HEK293 (cell line): ENCODE data around the gene CSRP1.

Source experiments
- BCL11B ChIP-seq: fragments of 450-650 bp; formaldehyde crosslinking; IDR thresholded peaks from 2 replicates; pipeline ENCODE4 v1.5.1; 2016; ENCODE audit warnings: low read depth, missing biosample characterization, missing genetic modification characterization
- CTCF ChIP-seq: fragments of 450-650 bp; formaldehyde crosslinking; IDR thresholded peaks from 2 replicates; pipeline ENCODE4 v1.5.1; 2016; ENCODE audit warnings: missing biosample characterization, missing genetic modification characterization
- KLF1 ChIP-seq: fragments of 450-650 bp; formaldehyde crosslinking; IDR thresholded peaks from 2 replicates; pipeline ENCODE4 v1.5.1; 2016; ENCODE audit warnings: missing biosample characterization, missing genetic modification characterization
- ZFP3 ChIP-seq: fragments of 450-650 bp; formaldehyde crosslinking; IDR thresholded peaks from 2 replicates; pipeline ENCODE4 v1.5.1; 2016; ENCODE audit warnings: low read depth, missing biosample characterization, missing genetic modification characterization
- ZNF366 ChIP-seq: fragments of 450-650 bp; formaldehyde crosslinking; conservative IDR thresholded peaks from 2 replicates; pipeline ENCODE4 v1.5.1; 2016; ENCODE audit warnings: missing biosample characterization, missing genetic modification characterization
- ZNF530 ChIP-seq: fragments of 450-650 bp; formaldehyde crosslinking; IDR thresholded peaks from 2 replicates; pipeline ENCODE4 v1.5.1; 2016; ENCODE audit warnings: low read depth, missing biosample characterization, missing genetic modification characterization
- ZNF549 ChIP-seq: fragments of 450-650 bp; IDR thresholded peaks from 2 replicates; pipeline ENCODE4 v1.5.1; 2018; ENCODE audit warnings: missing biosample characterization, missing genetic modification characterization, mild to moderate bottlenecking, inconsistent platforms, moderate library complexity
- ZNF677 ChIP-seq: fragments of 450-650 bp; IDR thresholded peaks from 2 replicates; pipeline ENCODE4 v1.5.0; 2018; ENCODE audit warnings: missing biosample characterization, mild to moderate bottlenecking, missing genetic modification characterization, moderate library complexity
- ZNF704 ChIP-seq: fragments of 450-650 bp; formaldehyde crosslinking; IDR thresholded peaks from 2 replicates; pipeline ENCODE4 v1.5.1; 2016; ENCODE audit warnings: missing biosample characterization, missing genetic modification characterization

GRCh38 chr1:201504799-201505502 lies 2.0 kb downstream of the CSRP1 start:
- no peak for TF ChIP-seq ZFP3 (tag by site-specific recombination)
- TF ChIP-seq CTCF (tag by site-specific recombination) = no peak
- no peak for TF ChIP-seq KLF1 (tag by site-specific recombination)
- no peak for TF ChIP-seq ZNF549 (tag by site-specific recombination)
- TF ChIP-seq BCL11B = no peak
- TF ChIP-seq ZNF366 (tag by site-specific recombination) = no peak
- TF ChIP-seq ZNF704 (tag by site-specific recombination) = no peak
- TF ChIP-seq ZNF530 (tag by site-specific recombination) = no peak
- no peak for TF ChIP-seq ZNF677 (tag by site-specific recombination)
